ENCODE data around the gene UPF1.

UPF1 gene

DNA sequence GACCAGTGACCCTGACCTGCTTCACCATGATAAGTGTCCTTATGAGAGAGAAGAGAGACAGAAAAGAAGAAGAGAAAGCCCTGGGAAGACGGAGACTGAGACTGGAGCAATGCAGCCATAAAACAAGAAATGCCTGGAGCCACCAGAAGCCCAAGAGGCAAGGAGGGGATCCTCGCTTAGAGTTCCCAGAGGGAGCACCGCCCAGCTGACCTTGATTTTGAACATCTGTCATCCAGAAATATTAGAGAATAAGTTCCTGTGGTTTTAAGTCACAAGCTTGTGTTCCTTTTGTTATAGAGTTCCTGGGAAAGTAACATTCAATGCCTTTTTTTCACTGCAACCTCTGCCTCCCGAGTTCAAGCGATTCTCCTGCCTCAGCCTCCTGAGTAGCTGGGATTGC, 44.0 kb downstream of the UPF1 start:
- DNase-seq (ENCODE audit: low spot score) = no peak

DNA sequence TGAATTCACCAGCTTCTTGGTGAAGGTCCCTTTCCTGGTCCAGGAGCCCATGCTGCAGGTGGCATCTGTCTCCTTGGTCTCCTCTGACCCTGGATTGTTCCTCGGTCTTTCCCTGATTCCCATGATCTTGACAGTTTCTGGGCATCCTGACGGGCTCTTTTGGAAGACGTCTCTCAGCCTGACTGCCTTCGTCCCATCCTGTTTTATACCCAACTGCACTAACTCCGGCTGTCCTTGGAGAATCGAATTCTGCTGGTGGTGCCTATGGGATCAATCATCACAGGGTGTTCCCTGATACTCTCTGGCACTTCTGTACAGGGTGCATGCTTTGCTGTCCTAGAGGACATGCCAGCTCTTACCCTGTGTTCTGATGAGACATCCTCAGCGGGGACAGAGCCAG, 45.1 kb downstream of the UPF1 start:
- DNase-seq (ENCODE audit: low spot score) = no peak

DNA sequence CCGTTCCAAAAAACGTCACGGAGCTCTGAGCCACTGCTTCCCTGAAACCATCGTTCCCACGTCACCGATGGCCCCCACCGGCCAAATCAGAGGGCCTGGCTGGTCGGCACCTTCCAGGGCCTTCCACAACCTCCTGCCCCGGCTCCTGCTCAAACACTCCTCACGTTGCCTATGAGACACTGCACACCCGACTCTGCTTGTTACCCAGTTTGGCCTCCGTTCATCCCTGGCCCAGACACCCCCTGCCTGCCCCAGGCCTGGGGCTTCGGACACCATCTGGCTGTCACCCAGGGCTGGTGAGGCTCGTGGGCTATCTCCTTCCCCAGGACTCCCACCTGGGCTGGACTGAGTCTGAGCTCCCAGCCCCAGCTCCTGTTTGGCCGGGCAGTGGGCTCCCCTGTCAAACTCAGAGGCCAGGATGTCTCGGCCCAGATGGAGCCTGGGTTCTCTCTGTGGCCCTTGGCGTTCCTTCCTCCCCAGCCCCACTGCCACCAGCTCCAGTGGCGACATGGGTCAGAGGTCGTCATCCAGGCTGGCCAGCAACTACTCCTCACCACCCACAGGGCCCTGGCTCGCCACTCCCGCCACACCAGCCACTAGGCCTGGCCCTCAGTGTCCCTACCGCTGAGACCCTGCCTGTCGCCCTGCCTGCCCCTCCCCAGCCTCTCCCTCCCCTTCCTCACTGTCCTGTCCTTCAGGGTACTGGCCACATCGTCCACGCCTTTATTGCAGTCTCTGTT, 46.5 kb downstream of the UPF1 start:
- DNase-seq (ENCODE audit: low spot score) = no peak

DNA sequence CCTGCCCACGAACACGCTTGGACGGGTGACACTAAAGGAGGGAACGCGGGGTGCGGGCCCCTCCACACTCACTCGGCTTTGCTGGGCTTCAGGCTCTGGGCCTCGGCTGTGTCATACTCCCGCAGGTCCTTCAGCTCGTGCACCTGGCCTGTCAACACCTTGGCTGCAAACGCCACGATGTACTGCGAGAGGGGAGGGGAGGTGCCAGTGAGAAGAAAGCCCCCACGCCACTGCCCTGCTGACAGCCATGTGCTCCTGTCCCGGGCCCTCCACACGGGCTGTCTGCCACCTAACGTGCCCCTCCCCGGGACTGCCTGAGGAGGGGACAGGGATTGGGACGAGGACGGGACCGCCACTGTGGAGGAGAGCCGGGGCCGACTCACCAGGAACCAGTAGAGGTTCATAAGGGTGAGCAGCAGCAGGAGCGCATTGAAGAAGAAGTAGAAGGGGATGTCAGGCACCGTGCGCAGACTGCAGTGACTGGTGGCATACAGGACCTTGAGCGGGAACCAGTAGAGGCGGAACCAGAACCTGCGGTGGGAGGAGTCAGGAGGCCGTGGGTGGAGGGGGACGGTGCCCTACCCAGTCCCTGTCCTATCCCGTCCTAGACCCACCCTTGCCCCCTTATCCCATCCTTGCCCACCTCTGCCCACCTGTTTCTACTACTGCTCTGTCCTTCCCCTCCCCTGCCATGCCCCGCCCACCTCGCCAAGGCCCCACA, 47.3 kb downstream of the UPF1 start:
- no peak for DNase-seq (ENCODE audit: low spot score)

DNA sequence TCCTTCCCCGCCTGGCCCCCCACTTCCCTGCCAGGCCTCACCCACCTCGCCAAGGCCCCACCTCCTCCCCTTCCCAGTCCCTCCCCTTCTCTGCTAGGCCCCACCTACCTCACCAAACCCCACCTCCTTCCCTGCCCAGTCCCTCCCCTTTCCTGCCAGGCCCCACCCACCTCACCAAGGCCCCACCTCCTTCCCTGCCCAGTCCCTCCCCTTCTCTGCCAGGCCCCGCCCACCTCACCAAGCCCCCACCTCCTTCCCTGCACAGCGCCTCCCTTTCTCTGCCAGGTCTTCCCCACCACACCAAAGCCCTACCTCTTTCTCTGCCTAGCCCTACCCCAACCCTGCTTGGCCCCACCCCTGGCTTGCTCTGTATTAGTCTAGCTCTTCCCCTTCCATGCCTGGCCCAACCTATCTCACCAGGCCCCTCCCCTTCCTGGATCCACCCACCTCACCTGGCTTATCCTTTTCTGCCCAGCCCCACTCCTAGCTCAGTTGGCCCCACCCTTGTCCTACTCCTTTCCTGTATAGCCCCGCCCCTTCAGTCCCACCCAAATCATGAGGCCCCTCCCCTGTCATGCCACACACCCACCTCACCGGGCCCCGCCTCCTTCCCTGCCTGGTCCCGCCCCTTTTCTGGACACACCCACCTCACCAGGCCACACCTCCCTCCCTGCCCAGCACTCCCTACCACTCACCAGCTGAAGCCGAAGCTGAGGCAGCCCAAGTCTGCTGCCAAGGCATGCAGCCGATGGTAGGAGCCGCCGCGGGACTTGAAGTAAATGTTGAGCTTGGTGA, 48.0 kb downstream of the UPF1 start:
- DNase-seq (ENCODE audit: low spot score) = no peak

DNA sequence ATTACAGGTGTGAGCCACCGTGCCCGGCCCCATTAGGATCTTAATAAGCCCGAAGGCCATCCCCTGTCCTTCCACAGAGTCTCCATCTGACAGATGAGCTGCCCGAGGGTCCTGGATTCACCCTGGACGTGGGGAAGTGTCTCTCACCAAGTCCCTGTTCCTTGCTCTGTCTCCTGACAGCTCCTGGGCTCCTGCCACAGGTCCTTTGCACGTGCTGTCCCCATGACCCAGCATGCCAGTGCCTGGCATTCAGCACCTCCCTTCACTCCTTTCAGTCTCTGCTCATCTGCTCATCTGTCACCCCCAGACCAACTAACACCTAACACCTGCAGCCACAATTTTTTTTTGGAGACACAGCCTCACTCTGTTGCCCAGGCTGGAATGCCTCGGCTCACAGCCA, 49.7 kb downstream of the UPF1 start:
- DNase-seq (ENCODE audit: low spot score) = no peak

DNA sequence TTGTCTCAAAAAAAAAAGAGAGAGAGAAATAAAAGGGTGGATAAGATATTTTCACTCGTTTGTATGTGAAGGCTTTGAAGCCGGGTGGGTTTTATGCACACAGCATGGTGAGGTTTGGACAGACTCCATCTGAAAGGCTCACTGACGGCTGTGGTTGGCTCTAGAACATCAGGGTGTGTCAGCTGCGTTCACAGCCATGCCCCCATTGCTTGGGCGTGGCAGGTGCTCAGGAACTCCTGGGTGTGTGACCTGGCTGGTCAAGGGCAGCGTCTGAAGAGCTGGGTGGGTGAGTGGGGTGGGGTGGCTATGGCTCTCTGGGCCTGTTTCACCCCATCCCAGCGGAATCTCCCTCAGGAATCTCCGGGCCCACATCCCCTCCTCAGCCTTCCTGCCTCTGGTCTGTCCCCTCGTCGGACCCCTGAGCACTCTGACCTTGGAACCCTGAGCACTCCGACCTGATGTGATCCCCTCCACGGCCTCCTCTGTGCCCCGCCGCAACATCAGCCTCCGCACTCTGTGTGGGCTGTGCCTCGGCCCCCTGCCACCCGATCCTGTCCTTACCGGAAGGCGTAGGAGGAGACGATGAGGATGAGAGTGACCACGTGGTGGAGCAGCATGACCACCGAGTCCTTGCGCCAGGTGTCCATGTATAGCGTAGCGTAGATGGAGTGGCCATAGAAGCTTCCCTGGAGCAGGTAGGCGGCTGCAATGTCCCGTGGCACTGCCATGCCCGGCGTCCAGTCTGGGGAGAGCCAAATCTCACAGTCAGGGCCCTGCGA, 52.0 kb downstream of the UPF1 start:
- DNase-seq (ENCODE audit: low spot score) = no peak

DNA sequence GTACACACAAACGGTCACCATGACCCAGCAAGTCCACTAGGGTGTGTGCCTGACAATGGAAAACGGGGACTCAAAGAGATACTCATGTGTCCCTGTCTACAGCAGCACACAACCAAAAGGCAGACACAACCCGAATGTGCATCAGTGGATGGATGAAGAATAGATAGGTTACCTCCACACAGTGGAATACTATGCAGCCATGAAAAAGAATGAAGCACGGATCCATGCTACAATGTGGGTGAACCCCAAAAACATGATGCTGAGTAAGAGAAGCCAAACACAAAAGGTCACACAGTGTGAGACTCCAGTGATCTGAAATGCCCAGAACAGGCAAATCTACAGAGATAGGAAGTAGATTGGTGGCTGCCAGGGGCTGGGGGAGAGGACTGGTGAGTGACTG, 55.2 kb downstream of the UPF1 start:
- DNase-seq (ENCODE audit: low spot score) = no peak

DNA sequence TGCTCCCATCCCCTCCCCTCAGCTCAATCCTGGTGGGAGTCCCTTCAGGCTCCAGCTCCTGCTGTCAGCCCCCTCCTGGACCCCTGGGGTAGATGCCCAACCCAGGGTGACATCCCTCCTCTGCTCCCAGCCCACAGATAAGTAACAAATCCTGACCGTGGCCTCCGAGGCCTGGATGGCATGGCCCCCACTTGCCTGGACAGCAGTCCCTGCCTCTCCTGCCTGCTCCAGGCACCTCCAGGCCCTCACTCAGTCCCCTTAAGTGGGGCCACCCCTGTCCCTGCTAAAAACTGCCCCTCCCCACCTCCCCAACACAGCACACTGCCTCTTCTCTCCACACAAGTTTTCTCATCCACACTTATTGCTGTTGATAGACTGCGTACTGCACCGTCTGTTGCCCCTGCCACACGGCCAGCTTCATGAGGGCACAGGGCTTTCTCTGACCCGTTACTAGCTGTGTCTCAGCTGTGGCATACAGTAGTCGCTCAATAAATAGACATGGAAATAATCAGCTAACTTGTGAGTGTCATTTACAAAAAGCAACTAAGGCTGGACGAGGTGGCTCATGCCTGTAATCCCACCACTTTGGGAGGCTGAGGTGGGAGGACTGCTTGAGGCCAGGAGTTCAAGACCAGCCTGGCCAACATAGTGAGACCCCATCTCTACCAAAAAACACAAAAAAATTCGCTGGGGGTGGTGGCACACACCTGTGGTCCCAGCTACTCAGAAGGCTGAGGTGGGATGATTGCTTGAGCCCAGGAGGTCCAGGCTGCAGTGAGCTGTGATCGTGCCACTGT, 58.4 kb downstream of the UPF1 start:
- DNase-seq (ENCODE audit: low spot score) = no peak

DNA sequence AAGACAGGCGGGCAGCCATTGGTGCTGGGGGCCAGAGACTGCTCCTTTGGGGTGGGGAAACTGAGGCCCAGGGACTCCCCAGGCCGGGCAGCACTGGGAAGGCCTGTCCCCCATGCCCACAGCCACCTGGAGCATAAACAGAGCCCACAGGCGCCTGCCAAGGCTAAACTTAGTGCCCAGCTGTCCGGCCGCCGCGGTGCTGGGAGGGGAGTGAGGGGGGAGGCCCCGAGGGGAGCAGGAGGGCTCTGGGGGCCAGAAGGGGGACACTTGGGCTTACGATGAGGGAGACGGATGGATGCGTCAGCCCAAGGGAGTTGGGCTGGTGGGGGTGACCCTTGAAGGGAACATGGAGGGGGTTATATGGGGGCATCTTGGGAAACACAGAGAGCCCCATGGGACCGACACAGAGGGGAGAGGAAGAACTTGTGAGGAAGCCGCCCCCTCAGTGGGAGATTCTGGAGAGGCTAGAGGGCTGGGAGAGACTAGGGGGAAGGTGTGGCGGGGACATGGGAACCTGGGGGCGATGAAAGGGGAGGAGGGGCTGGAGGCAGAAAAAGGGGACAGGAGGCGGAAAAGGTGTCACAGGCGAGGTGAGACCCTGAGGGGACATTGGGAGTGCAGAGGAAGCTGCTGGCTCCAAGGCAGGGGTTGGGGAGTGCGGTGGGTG, 62.0 kb downstream of the UPF1 start:
- no peak for DNase-seq (ENCODE audit: low spot score)

DNA sequence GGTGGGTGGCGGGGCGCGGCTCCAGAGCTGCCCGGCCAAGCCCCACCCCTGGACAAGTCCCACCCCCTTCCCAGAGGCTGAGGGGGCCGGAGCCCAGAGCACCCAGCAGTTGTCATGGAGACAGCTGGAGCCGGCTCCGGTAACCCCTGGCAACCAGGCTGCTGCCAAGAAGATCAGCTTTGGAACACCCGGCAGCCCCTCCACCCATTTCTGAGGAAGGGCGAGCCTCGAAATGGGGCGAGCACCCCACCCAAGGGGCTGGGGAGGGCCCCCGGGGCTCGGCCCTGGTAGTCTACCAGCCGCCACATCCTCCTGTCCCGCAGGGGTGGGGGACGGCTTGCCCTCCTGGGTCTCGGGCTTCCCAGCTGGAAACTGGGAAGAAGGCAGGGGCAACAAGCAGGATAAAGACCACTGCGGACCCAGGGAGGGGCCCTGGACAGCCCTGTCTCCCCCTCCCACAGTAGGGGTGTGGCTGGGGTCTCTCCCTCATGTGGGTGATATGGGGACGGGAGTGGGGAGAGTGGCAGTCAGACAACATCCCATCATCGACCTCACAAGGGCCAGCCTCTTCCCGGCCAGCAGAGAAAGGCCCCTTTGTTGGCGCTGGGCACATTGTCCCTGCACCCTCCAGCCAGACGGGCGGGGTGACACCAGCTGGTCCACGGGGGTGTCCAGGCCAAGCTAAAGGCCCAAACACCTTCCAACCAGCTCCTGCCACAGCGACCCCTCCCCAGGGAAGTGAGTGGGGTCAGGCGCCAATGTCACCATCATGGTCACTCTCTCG, 62.7 kb downstream of the UPF1 start:
- no peak for DNase-seq (ENCODE audit: low spot score)

DNA sequence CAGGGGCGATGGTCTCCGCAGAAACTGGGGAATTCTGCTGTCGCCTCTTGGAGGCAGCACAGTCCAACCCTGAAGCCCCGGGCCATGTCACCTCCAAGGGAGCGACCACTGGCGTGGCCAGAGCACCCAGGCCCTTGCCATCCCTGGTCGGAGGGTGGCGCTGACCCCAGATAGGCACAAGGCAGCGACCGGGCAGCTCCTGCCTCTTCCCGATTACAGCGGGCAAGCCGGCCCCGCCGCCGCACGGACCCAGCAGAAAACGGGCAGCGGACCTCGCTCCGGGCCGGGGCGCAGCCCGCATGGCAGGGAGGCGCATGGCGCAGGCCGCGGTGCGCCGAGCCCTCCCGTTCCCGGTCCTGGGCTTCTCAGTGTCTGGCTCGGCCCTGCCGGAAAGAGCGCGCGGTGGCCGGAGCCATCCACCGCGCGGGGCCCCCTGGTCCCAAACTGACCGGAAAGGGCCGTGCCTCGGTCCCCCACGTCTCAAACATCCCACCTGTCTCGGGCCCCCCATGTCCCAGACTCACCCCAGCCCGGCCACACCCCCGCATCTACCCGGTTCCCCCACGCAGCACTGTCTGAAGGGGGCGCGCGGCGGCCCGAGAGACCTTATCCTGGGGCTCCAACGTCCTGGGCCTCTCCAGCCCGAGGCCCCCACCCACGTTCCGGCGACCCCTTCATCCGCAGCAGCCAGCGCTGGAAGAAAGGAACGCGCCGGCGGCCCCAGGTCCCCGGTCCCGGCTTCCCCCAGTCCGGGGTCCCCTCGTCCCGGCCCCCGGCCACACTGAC, 63.5 kb downstream of the UPF1 start:
- DNase-seq (ENCODE audit: low spot score) = peak; percentile 45

DNA sequence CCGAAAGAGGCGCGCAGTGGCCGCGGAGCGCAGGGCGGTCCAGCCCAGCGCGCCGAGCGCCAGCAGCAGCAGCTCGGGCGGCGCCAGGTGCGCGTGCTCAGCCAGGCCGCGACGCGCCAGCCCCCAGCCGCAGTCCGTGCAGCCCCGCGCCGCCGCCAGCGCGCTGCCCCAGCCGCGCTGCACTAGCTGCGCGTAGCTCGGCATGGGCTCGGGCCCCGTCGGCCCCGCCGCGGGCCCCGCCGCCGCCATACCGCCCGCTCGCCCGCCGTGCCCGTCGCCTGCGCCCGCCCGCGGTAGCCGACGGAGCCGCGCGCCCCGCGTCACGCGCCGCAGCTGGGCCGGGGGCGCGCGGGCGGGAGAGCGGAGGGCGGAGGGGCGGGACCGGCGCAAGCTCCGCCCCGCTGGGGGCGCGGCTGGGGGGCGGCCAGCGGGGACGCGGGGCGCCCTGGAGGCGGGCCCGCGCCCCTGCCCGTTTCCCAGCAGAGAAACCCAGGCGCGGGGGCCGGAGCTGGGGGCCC, 64.1 kb downstream of the UPF1 start, which contains the start of gene CERS1:
TSS of gene CERS1 (minus strand) at position 335 of the 518 bp plus-strand sequence. CDS start at position 249, 86 bp downstream.
- DNase-seq (ENCODE audit: low spot score) = no peak

DNA sequence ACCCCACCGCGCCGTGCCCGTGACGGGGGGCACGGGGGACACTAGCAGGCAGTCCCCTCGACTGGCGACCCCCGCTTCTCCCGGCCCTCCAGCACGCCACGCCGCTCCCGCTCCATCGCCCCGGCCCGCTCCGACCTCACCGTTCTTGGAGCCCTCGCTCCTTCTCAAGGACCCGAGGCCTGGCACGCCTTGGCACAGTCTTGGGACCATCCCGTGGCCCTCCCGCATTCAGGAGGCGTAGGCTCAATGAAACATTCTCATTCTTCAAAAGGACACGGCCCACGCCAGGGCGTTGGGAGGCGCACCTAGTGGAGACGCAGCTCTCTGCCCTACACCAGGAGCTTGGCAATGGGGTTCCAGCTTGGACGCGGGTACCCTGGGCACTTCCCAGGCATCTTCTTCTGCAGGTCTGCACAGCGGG, 64.7 kb downstream of the UPF1 start:
- no peak for DNase-seq (ENCODE audit: low spot score)

DNA sequence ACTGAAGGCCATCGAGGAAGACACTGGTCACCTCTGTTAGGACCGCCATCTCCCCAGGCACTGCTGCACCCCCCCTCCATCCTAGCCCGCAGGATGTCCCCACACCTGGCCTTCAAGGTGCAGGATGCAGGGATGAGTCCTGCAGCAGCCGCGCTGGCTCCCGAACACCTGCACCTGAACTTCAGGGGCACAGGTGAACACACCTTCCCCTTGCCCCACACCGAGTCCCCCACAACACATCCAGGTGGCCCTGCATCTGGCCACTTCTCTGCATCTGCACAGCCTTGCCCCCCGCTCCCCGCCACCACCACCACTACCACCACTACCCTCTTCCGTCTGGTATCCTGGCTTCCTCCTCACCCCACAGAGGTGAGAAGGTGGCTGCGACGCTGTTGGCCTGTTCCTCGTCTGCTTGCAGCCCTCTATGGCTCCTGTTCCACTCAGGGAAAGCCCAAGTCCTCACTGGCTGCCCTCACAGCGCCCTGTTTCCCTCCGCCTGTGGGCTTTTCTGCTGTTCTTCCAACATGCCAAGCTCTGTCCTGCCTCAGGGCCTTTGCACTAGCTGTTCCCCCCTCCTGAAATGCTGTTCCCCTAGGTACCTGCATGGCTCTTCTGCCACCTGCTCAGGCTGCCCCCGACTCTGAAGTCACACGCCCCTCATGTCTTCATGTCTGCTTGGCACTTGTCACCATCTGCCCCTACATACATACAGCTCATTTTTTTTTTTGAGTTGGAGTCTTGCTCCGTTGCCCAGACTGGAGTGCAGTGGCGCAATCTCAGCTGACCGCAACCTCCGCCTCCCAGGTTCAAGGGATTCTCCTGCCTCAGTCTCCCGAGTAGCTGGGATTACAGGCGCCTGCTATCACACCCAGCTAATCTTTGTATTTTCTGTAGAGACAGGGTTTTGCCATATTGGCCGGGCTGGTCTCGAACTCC, 65.6 kb downstream of the UPF1 start:
- no peak for DNase-seq (ENCODE audit: low spot score)

DNA sequence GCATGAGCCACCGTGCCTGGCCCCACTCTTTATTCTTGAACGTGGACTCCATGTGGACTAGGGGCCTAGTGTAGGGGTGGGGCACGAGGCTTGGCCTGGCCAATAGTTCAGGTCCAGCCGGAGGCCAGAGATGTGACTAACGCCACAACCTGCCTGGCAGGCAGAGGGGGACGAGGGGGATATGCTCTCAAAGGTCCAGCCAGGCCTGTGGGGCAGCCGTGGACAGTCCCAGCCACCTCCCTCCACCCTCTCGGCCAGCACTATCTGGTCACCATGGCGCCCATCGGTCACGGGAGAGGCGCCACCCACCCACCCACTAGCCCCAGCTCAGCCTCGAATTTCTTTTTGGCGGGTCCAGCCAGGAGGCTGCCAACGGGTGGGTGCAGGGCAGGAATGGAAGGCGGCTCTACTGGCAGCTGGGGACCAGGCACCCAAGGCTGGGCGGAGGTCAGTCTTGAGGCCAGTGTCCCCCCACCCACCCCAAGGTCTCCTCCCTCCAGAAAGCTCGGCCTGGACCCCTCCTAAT, 66.4 kb downstream of the UPF1 start:
- DNase-seq (ENCODE audit: low spot score) = no peak
